HG02885 (cell line): ENCODE data around the gene NPY1R.

ENCODE experiments used
- ATAC-seq: cut with Tn5 transposase; IDR thresholded peaks from one replicate; pipeline ENCODE4 v1.9.1; 2021; ENCODE audit warnings: mild to moderate bottlenecking; ENCODE audit not compliant: unreplicated experiment, poor library complexity

NPY1R gene

GRCh38 chr4:163280703-163281519 lies 51.5 kb downstream of the NPY1R start:
- ATAC-seq, result no peak

GRCh38 chr4:163279713-163280112 lies 52.7 kb downstream of the NPY1R start:
- no peak for ATAC-seq

- no peak for ATAC-seq
These were observed 57.5 kb downstream of the NPY1R start for GRCh38 chr4:163274861-163275260.
